Mesenchymal stem cell (in vitro differentiated cells and primary cell): ENCODE results near the gene FHOD3.
"Not testable (repeated sequence)": the region's sequence is repeated elsewhere in the genome, so short reads cannot be mapped to it uniquely, and the experiment has no call there.

ENCODE experiments used
- DNase-seq: peaks from one replicate; pipeline ENCODE4 v3.0.0-alpha.2; 2013
- H2AFZ ChIP-seq: one replicate; pipeline ENCODE4 v1.6.1; 2013; ENCODE audit warnings: low read depth, mild to moderate bottlenecking, control low read depth, inconsistent platforms, low read length, moderate library complexity
- H2AK5ac ChIP-seq: 2 replicates; pipeline ENCODE4 v1.6.1; 2013; ENCODE audit warnings: low read length, moderate library complexity, mild to moderate bottlenecking, inconsistent platforms; ENCODE audit not compliant: severe bottlenecking
- H2BK120ac ChIP-seq: one replicate; pipeline ENCODE4 v1.6.1; 2013; ENCODE audit warnings: low read depth, mild to moderate bottlenecking, inconsistent platforms, low read length, moderate library complexity
- H2BK12ac ChIP-seq, 2 experiments: one replicate each; pipeline ENCODE4 v1.6.1; 2013; ENCODE audit warnings: inconsistent platforms in 2 of 2, low read length in 2 of 2, mild to moderate bottlenecking in 2 of 2, moderate library complexity in 2 of 2, control low read depth in 1 of 2
- H2BK15ac ChIP-seq: one replicate; pipeline ENCODE4 v1.6.1; 2013; ENCODE audit warnings: mild to moderate bottlenecking, low read depth, inconsistent platforms; ENCODE audit not compliant: poor library complexity, severe bottlenecking
- H2BK5ac ChIP-seq: 2 replicates; pipeline ENCODE4 v1.6.1; 2013; ENCODE audit warnings: low read depth, mild to moderate bottlenecking, low read length, control low read depth, inconsistent platforms; ENCODE audit not compliant: poor library complexity, severe bottlenecking
- H3K14ac ChIP-seq, 2 experiments: one replicate each; pipeline ENCODE4 v1.6.1; 2013; ENCODE audit warnings: inconsistent platforms in 2 of 2, low read length in 2 of 2, control low read depth in 1 of 2, mild to moderate bottlenecking in 1 of 2, moderate library complexity in 1 of 2
- H3K18ac ChIP-seq, 2 experiments: one replicate each; pipeline ENCODE4 v1.6.1; 2013; ENCODE audit warnings: inconsistent platforms in 2 of 2, low read length in 2 of 2, control low read depth in 1 of 2, low read depth in 1 of 2, mild to moderate bottlenecking in 1 of 2
- H3K23ac ChIP-seq, 2 experiments: one replicate each; pipeline ENCODE4 v1.6.1; 2013; ENCODE audit warnings: inconsistent platforms in 2 of 2, low read length in 2 of 2, mild to moderate bottlenecking in 2 of 2, moderate library complexity in 2 of 2, control low read depth in 1 of 2
- H3K27ac ChIP-seq: 2 replicates; pipeline ENCODE4 v1.5.1; 2013; ENCODE audit warnings: mild to moderate bottlenecking, moderate library complexity, low read length, control low read depth, inconsistent platforms; ENCODE audit not compliant: poor library complexity, severe bottlenecking
- H3K27me3 ChIP-seq, 2 experiments: 2 replicates each; pipeline versions ENCODE4 v1.6.1 to v1.7.0; 2013; ENCODE audit warnings: low read length in 2 of 2, mild to moderate bottlenecking in 2 of 2, moderate library complexity in 2 of 2, control low read depth in 1 of 2, inconsistent platforms in 1 of 2; ENCODE audit not compliant: control insufficient read depth in 1 of 2, insufficient read depth in 1 of 2
- H3K36me3 ChIP-seq, 2 experiments: 2 replicates each; pipeline versions ENCODE4 v1.6.1 to v1.7.0; 2013; ENCODE audit warnings: low read length in 2 of 2, control low read depth in 1 of 2, inconsistent platforms in 1 of 2, low read depth in 1 of 2, mild to moderate bottlenecking in 1 of 2; ENCODE audit not compliant: insufficient read depth in 2 of 2, control insufficient read depth in 1 of 2
- H3K4ac ChIP-seq, 2 experiments: one replicate each; pipeline ENCODE4 v1.6.1; 2013; ENCODE audit warnings: inconsistent platforms in 2 of 2, low read length in 2 of 2, mild to moderate bottlenecking in 2 of 2, moderate library complexity in 2 of 2, control low read depth in 1 of 2, low read depth in 1 of 2
- H3K4me1 ChIP-seq: 2 replicates; pipeline ENCODE4 v1.6.1; 2013; ENCODE audit warnings: low read depth, low read length, control low read depth; ENCODE audit not compliant: control insufficient read depth, insufficient read depth
- H3K4me2 ChIP-seq: 2 replicates; pipeline ENCODE4 v1.6.1; 2013; ENCODE audit warnings: low read length, mild to moderate bottlenecking, inconsistent platforms; ENCODE audit not compliant: poor library complexity, severe bottlenecking
- H3K4me3 ChIP-seq, 2 experiments: 2 replicates each; pipeline versions ENCODE4 v1.5.1 to v1.7.0; 2013; ENCODE audit warnings: low read length in 2 of 2, mild to moderate bottlenecking in 2 of 2, control low read depth in 1 of 2, low read depth in 1 of 2; ENCODE audit not compliant: insufficient read depth in 1 of 2
- H3K79me1 ChIP-seq: replicated peaks from 2 replicates; pipeline ENCODE4 v1.6.1; 2013; ENCODE audit warnings: mild to moderate bottlenecking, control low read depth, low read length, inconsistent platforms; ENCODE audit not compliant: poor library complexity, severe bottlenecking
- H3K9ac ChIP-seq: 2 replicates; pipeline ENCODE4 v1.7.0; 2013; ENCODE audit warnings: mild to moderate bottlenecking, low read length, moderate library complexity
- H3K9me3 ChIP-seq: 2 replicates; pipeline ENCODE4 v1.7.0; 2013; ENCODE audit warnings: mild to moderate bottlenecking, low read length; ENCODE audit not compliant: control insufficient read depth
- H4K8ac ChIP-seq: one replicate; pipeline ENCODE4 v1.6.1; 2013; ENCODE audit warnings: inconsistent platforms, mild to moderate bottlenecking, low read length, moderate library complexity
- H4K91ac ChIP-seq: one replicate; pipeline ENCODE4 v1.6.1; 2013; ENCODE audit warnings: mild to moderate bottlenecking, low read length, inconsistent platforms
- WGBS: methylation state at CpG from one replicate; pipeline ENCODE4 v1.1.7; 2013; ENCODE audit warnings: mixed read lengths; 5-methylcytosine and 5-hydroxymethylcytosine counted together

The FHOD3 gene

DNA sequence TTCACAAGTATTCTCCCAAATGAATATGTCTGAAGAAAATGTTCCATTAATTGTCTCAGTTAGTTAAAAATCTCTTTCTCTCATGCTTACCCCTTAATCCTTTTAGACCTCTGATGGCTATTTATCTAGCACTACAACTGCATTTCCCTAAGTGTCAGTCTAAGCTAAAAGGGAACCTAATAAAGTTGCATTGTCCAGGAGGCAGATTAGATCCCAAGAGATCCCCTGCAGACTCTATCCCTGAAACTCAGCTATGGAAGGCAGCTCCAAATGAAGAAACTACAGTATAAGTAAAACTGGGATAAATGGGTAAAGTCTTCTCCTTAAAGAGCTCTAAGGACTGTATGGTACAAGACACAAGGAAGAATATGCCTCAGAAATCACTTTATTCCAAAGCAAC lies 518.6 kb downstream of the FHOD3 start:
- not testable (repeated sequence) for H4K91ac ChIP-seq, H3K4me3 ChIP-seq, H2BK120ac ChIP-seq, H2AFZ ChIP-seq, H2BK5ac ChIP-seq, H3K27me3 ChIP-seq, H3K18ac ChIP-seq, H3K4me1 ChIP-seq, H3K14ac ChIP-seq, H2BK15ac ChIP-seq, H2AK5ac ChIP-seq, H3K4me2 ChIP-seq, H3K27ac ChIP-seq, H3K23ac ChIP-seq, H3K4ac ChIP-seq, H3K9ac ChIP-seq, H3K9me3 ChIP-seq, H4K8ac ChIP-seq, H2BK12ac ChIP-seq, DNase-seq
- peaks cover 28% of the 10 kb centered on the region for H3K79me1 ChIP-seq
- H3K36me3 ChIP-seq = peaks cover 19 to 51% of the 10 kb centered on the region in 2 experiments

- Histone ChIP-seq H2BK12ac (no peak overlapping the region), H3K36me3 (peaks cover 19 to 54% of the 10 kb centered on the region in 2 experiments), H3K4ac (no peak overlapping the region), H3K18ac (no peak overlapping the region), H3K27me3 (no peaks in the 10 kb centered on the region), H2AK5ac (no peak overlapping the region), H3K4me1 (peaks cover 2% of the 10 kb centered on the region), H2BK15ac (no peak overlapping the region), H4K8ac (no peak overlapping the region), H4K91ac (no peak overlapping the region), H2AFZ (no peak overlapping the region), H2BK120ac (no peak overlapping the region), H3K4me2 (no peak overlapping the region), H3K27ac (no peak overlapping the region), H3K9me3 (no peaks in the 10 kb centered on the region), H2BK5ac (no peak overlapping the region), H3K4me3 (no peak overlapping the region), H3K79me1 (peaks cover 29% of the 10 kb centered on the region), H3K23ac (no peak overlapping the region), H3K9ac (no peak overlapping the region), H3K14ac (no peak overlapping the region)
- no CpG with 5 or more reads among the region's 1 CpG for WGBS
- no peak for DNase-seq
These were observed 519.5 kb downstream of the FHOD3 start for GRCh38 chr18:36817039-36817438.

GRCh38 chr18:36818652-36819051 lies 521.1 kb downstream of the FHOD3 start:
- H3K9ac ChIP-seq = no peak overlapping the region
- no peak overlapping the region for H4K8ac ChIP-seq
- 98% methylated on average over 3 of the region's 3 CpGs for WGBS
- H4K91ac ChIP-seq = no peak overlapping the region
- no peak overlapping the region for H3K23ac ChIP-seq
- no peak for DNase-seq
- H3K4me2 ChIP-seq = no peak overlapping the region
- peaks cover 2% of the 10 kb centered on the region for H3K4me1 ChIP-seq
- H2BK120ac ChIP-seq = no peak overlapping the region
- no peaks in the 10 kb centered on the region for H3K27me3 ChIP-seq
- no peaks in the 10 kb centered on the region for H3K9me3 ChIP-seq
- H3K4ac ChIP-seq = no peak overlapping the region
- no peak overlapping the region for H3K27ac ChIP-seq
- H3K14ac ChIP-seq = no peak overlapping the region
- no peak overlapping the region for H3K18ac ChIP-seq
- no peak overlapping the region for H2BK15ac ChIP-seq
- H3K4me3 ChIP-seq = no peak overlapping the region
- peaks cover 24% of the 10 kb centered on the region for H3K79me1 ChIP-seq
- H2BK5ac ChIP-seq = no peak overlapping the region
- no peak overlapping the region for H2AFZ ChIP-seq
- peaks cover 15 to 49% of the 10 kb centered on the region in 2 experiments for H3K36me3 ChIP-seq
- H2BK12ac ChIP-seq = no peak overlapping the region
- no peak overlapping the region for H2AK5ac ChIP-seq

DNA sequence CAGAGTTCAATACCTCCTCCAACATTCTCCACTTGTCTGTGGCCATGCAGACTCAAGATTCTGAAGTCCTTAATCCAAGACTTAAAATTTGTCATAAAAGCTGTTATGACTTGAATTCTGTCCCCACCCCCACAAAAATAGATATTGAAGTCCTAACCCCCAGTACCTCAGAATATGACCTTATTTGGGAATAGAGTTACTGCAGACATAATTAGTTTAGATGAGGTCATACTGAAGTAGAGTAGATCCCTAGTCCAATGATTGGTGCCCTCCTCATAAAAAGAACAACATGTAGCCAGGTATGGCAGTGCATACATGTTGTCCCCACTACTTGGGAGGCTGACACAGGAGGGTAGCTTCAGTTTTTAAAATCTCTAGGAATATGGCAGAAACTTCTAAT lies 522.1 kb downstream of the FHOD3 start:
- Histone ChIP-seq H2BK12ac (no peak overlapping the region), H3K9ac (no peak overlapping the region), H2BK120ac (no peak overlapping the region), H3K9me3 (no peaks in the 10 kb centered on the region), H3K4me2 (no peak overlapping the region), H3K18ac (no peak overlapping the region), H3K23ac (no peak overlapping the region), H3K36me3 (peaks cover 15 to 43% of the 10 kb centered on the region in 2 experiments), H2AK5ac (no peak overlapping the region), H3K4ac (no peak overlapping the region), H2AFZ (no peak overlapping the region), H3K4me3 (no peak overlapping the region), H4K8ac (no peak overlapping the region), H2BK5ac (no peak overlapping the region), H2BK15ac (no peak overlapping the region), H3K27me3 (no peaks in the 10 kb centered on the region), H3K27ac (no peak overlapping the region), H3K4me1 (peaks cover 2% of the 10 kb centered on the region), H4K91ac (no peak overlapping the region), H3K79me1 (peaks cover 27% of the 10 kb centered on the region), H3K14ac (no peak overlapping the region)
- DNase-seq = no peak
